ENCODE results near the gene MAPRE3.

Gene MAPRE3

GRCh38 chr2:26988058-26988860 lies 17.8 kb downstream of the MAPRE3 start:
- DNase-seq: no peak

DNA sequence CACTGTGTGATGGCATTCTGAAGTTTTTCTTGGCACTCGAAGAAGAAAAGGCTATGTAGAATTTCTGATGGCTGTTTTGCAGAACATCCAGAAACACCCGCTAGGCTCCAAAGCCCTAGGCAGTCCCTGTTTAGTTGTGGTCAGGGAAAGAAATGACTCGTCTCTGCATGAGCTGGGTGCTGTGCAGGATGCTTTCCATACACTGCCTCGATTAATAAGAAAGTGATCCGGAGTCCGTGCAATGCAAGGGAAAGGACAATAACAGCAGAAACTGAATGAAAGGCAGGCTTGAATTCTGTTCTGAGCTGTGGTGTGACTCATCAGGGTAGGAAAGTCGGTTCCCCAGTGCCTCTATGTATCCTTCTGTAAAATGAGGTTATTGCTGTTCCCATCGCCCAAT lies 18.7 kb downstream of the MAPRE3 start:
- no peak for DNase-seq

- no peak for DNase-seq
Measured at GRCh38 chr2:26991717-26992116, 21.3 kb downstream of the MAPRE3 start.

DNA sequence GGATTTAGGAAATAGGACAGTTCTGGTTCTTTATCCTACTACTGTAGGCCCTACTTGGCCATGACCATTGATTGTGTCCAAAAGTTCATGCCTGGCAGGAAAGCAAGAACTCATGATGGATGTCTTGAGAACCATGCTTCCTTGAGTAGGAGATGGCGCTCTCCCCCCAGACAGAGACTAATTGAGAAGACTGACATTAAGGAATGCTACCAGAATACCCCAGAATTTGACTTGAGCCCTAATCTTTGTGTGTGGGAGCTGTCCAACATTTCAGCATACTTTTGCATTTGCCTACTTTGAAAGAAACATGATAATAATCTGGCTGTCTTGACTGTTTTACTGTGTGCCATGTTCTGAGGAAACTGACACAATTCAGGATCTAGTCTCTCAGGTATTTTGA lies 23.3 kb downstream of the MAPRE3 start:
- DNase-seq: no peak

GRCh38 chr2:26994983-26995382 lies 24.5 kb downstream of the MAPRE3 start:
- DNase-seq: no peak

GRCh38 chr2:26997394-26997793 lies 27.0 kb downstream of the MAPRE3 start:
- DNase-seq: no peak

DNA sequence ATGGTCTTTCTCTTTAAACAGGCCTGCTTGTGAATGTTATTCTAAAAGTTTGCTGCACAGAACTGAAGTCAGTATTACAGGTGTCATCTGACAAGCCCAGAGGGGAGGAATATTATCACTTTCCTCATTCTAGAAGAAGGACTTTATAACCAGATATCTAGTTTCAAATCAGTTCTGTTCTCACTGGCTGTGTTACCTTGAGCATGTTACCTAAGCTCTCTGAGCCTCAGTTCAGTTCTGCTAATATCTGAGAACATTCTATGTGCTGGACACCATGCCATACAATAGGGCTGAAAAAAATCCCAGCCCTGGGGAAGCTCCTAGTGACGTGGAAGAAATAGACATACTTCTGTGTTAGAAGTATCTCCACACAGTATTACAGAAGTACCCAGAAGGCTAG lies 27.9 kb downstream of the MAPRE3 start:
- no peak for DNase-seq

DNA sequence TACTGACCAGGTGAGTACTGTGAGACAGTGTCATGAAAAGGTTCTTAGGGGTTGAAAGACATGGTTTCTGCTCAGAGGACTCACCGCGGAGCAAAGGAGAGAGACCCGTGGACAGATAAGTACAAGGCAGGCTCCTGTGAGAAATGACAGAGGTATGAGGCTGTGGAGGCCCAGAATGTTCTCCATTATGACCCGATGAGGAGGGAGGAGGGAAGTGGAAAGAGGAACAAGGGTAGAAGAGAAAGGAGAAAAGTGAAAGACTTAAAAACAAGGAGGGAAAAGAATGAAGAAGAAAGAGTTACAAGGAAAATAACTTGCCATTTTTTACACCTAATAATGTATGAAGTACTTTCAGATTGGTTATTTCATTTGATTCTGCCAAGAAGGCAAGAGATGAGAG lies 29.8 kb downstream of the MAPRE3 start:
- DNase-seq: no peak

DNA sequence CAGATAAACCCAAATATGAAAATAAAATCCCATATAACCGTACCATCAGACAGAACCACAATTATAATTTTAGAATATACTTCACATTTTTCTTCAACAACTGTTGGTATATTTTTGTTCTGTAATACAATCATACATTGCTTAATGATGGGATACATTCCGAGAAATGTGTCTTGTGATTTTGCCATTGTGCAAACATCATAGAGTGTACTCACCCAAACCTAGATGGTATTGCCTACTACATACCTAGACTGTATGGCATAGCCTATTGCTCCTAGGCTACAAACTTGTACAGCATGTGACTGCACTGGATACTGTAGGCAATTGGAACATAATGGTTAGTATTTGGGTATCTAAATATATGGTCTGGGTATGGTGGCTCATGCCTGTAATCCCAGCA lies 30.6 kb downstream of the MAPRE3 start:
- DNase-seq: no peak

GRCh38 chr2:27001950-27002349 lies 31.5 kb downstream of the MAPRE3 start:
- DNase-seq: no peak

DNA sequence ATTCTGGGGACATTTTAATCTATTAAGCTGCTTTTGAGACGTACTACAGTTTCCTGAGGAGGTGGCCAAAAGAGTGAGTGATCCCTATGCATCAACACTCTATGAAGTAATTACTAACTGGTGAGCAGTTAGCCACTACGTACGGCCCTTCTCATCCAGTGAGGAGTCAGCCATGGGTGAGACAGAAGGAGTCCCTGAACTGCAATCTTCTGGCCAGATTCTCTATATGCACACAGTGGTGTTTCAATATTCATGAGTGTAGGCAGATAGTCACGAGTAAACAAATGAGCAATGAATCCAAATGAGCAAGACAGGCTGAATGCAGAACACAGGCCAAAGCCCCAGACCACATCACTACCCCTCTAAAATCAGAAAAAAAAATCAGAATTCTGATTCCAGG lies 32.6 kb downstream of the MAPRE3 start:
- no peak for DNase-seq

- DNase-seq: no peak
Measured at GRCh38 chr2:27003857-27004256, 33.4 kb downstream of the MAPRE3 start.

DNA sequence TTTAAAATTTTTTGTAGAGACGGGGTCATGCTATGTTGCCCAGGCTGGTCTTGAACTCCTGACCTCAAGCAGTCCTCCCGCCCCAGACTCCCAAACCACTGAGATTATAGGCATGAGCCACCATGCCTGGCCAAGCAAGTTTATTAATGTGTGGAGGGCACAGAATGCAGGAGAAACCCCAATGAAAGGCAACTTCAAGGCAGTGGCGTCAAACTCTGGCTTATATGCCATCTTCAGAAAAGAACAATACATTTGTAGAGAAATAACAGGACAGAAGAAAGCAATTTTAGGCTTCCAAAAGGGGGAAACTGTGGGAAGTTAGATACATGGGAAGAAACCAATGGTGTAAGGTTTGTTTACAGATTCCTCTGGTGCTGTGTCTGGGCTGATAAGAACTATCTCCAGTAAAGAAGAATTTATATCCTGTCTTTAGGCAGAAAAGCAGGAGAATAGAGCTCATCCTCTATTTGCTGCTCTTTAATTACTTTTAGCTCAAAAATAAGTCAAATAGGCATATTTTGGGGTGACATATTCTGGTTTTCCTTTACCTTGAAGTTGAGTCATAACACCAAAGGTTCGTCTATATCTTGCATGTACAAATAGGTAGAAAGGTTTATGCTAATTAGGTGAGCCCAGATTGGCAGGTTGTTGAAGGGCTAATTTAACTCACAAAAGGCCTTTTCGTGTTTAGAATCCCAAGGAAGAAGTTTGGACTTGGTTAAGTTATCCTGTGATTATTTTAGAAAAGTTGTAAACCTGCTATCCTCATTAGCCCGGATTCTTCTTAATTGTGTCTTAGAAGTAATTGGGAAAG lies 36.4 kb downstream of the MAPRE3 start:
- DNase-seq: no peak

DNA sequence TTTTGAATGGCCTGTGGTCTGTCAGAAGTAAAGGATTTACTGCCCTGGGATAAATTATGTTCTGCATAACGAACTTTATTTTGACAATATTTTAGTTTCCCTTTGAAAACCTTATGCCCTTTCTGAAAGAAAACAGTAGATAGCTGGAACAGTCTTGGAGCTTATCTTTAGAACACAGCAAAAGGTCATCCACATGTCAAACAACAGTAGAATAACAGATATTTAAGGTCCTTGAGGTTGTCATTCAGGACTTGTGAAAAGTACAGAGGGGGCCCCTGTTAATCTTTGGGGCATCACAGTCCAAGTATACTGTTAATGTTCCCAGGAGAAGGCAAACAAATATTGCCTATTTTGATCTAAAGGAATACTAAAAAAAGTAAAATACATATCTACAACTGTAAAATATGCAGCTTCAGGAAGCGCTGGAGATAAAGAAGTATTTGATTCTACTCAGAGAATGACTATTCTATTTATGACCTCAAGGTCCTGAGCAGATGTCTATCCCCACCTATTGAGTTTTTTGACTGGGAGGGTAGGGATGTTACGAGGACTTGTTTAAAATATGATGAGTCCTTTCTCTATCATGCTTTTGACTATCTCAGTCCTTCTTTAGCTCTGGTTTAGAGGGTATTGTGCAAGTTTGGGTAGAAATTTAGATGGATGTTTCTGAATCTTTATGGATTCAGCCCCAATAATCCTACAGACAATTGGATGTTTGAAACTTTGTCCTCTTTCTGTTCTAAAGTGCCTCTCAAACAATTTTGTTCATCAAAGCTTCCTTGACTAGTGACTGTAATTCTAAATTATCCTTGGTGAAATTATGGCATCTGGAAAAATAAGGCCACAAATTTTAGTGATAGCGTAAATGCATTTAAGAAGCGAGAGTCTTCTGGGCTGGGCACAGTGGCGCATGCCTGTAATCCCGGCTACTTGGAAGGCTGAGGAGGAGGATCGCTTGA lies 37.3 kb downstream of the MAPRE3 start:
- no peak for DNase-seq

GRCh38 chr2:27008678-27009077 lies 38.2 kb downstream of the MAPRE3 start:
- no peak for DNase-seq

DNA sequence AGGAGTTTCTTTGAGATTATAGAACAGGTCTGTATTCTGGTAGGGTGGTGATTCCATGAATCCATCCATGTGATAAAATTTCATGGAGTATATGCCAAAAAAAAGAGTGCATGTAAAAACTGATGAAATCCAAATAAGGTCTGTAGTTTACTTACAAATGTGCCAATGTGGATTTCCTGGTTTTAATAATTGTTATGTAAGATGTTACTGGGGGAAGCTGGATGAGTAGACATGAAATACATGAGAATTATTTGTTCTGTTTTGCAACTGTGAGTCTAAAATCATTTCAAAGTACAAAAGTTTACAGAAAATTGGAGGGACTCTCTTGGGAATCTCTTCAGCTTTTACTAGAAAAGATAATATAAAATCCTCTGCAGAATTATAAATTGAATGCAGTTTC lies 38.6 kb downstream of the MAPRE3 start:
- no peak for DNase-seq

GRCh38 chr2:27009716-27010115 lies 39.3 kb downstream of the MAPRE3 start:
- no peak for DNase-seq

DNA sequence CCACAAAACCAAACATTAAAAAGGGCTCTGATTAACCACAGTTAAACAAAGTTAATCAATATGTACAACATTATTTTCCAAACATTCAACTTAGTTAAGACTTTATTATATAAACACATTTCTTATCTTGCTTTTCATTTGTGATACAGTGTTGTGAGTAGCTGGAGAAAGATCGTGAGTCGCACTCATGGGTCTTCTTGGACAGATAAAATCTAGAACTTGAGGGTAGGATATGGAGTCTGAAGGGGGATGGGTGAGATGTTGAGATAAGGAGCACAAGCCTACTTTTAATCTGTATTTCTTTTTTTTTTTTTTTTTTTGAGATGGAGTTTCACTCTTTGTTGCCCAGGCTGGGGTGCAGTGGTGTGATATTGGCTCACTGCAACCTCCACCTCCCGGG lies 39.7 kb downstream of the MAPRE3 start:
- DNase-seq: no peak

GRCh38 chr2:27013738-27014137 lies 43.3 kb downstream of the MAPRE3 start:
- no peak for DNase-seq

DNA sequence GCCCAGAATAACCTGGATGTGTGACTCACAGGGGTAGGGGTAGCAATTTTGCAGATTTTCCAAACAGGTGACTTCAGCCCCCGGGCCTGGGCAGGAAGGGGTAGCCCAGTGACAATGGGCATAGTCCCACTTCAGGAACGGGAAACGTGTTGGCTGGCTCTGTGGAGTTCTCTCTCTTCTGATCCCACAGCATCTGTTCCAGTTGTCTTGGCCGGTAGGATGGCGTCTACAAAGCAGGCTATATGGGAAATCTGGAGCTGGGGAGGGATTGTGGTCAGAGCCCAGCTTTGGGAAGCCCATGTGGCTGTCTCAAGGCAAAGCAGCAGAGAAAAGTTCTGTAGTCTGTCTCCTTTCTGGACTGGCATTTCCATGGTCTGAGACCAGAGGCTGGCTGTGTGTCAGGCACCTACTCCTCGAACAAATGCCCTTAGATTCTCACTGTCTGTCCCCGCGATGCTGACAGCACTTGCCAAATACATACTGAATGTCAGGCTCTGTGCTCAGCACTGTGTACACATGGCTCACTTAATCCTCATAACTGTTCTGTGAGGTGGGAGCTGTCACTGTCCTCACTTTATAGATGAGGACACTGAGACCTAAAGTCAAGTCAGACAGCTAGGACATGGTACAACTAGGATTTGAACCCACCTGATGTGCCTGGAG lies 44.5 kb downstream of the MAPRE3 start:
- DNase-seq: no peak

DNA sequence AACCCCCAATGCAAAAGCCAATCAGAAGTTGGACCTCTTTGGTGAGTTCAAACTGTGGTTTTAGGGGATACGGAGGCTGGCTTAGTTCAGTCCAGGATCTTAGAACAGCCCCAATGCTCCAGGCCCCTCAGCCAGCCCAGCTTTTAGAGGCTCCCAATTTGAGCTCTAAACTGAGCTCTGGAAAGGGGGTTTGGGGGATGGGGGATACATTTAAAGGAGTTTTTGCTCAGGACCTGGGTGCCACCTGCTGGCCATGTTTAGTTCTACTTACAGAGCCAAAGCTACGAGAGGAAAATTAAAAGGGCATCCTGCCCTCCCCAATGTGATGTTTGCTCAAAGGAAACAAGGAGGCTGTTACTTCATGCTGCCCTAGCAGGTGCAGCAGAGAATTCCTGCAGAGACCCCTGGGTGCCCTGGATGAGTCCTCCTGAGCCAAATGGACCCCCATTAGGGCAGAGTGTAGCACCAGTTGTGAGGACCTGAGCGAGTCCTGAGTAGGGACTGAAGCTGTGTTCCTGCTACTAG lies 46.4 kb downstream of the MAPRE3 start:
- DNase-seq: no peak

- DNase-seq: no peak
Measured at GRCh38 chr2:27018142-27018541, 47.7 kb downstream of the MAPRE3 start.

Data from NCI-H187 treated with DMSO at 0.1 percent for 48 hours (cell line).